HepG2 (cell line): ENCODE measurements around the gene ADRA1B. TPM values are rescaled to one million over a fixed set of nuclear protein-coding genes. Genes with fewer than 3 reads are reported as not detected.

Experiments
- ATAC-seq: fragments of 200-7000 bp; cut with Tn5 transposase; 3 replicates; pipeline ENCODE4 v1.9.1; 2020; ENCODE audit warnings: mild to moderate bottlenecking, moderate library complexity
- BruUV-seq: library from RNA; stranded (reverse); fragments of 400-500 nt; replicated peaks from 2 replicates; lab custom pipeline; 2021; lab: Mats Ljungman, UMichigan
- CTCF ChIA-PET: fragments of 300-600 bp; formaldehyde crosslinking; extraction: SDS; loops from one replicate; lab custom pipeline; 2021; ENCODE audit warnings: low total read pairs, inconsistent platforms, low intra/inter-chr PET ratio; lab: Yijun Ruan, JAX
- POLR2A ChIA-PET: fragments of 350-600 bp; sonication (Branson Sonifier 250); formaldehyde crosslinking; loops from one replicate; lab custom pipeline; 2020; ENCODE audit warnings: antibody characterized with exemption, inconsistent platforms; lab: Yijun Ruan, JAX
- DNase-seq: peaks from one replicate; pipeline ENCODE4 v3.0.0-alpha.2; 2015; ENCODE audit warnings: low spot score
- FAIRE-seq: peaks from 3 replicates; lab custom pipeline; 2011; peaks lifted over from hg19 to GRCh38; lab: Jason Lieb, UNC
- H2AFZ ChIP-seq: one replicate; pipeline ENCODE4 v1.6.1; 2011; ENCODE audit warnings: low read length, inconsistent platforms
- H3K27ac ChIP-seq: fragments of 300-600 bp; 3 replicates; pipeline ENCODE4 v1.8.0; 2011; ENCODE audit warnings: mixed run types, mild to moderate bottlenecking, mixed read lengths, low read length, inconsistent platforms; ENCODE audit not compliant: insufficient read depth; ENCODE audit errors: extremely low read length
- H3K27me3 ChIP-seq, 2 experiments: fragments of 200-600 bp in 1 of 2; 2 replicates in 1 of 2; 3 replicates in 1 of 2; pipeline versions ENCODE4 v1.6.0 to v1.8.0; 2011; ENCODE audit warnings: low read length in 2 of 2, mild to moderate bottlenecking in 2 of 2, moderate library complexity in 2 of 2, inconsistent platforms in 1 of 2; ENCODE audit not compliant: insufficient read depth in 2 of 2, control insufficient read depth in 1 of 2
- H3K36me3 ChIP-seq, 2 experiments: fragments of 200-600 bp in 1 of 2; replicated peaks in 1 of 2; 2 replicates in 1 of 2; 3 replicates in 1 of 2; pipeline versions ENCODE4 v1.5.1 to v1.8.0; 2011; ENCODE audit warnings: low read length in 2 of 2, inconsistent platforms in 1 of 2; ENCODE audit not compliant: insufficient read depth in 2 of 2, control insufficient read depth in 1 of 2
- H3K4me1 ChIP-seq: 2 replicates; pipeline ENCODE4 v1.5.1; 2012; ENCODE audit warnings: low read length, inconsistent platforms; ENCODE audit not compliant: insufficient read depth
- H3K4me2 ChIP-seq: 2 replicates; pipeline ENCODE4 v1.6.0; 2011; ENCODE audit warnings: low read depth, low read length, inconsistent platforms
- H3K4me3 ChIP-seq, 3 experiments: fragments of 200-600 bp in 1 of 3; sonication (generic), shearing (Covaris generic) in 1 of 3; replicated peaks in 1 of 3; 2 replicates each; pipeline ENCODE4 v1.5.1; 2011 to 2016; ENCODE audit warnings: low read length in 3 of 3, inconsistent platforms in 2 of 3, low read depth in 2 of 3, mild to moderate bottlenecking in 2 of 3, control low read depth in 1 of 3, mixed read lengths in 1 of 3; ENCODE audit not compliant: insufficient read depth in 1 of 3
- H3K79me2 ChIP-seq: one replicate; pipeline ENCODE4 v1.6.1; 2011; ENCODE audit warnings: low read length, inconsistent platforms; ENCODE audit not compliant: insufficient read depth
- H3K9ac ChIP-seq: 2 replicates; pipeline ENCODE4 v1.6.0; 2011; ENCODE audit warnings: mild to moderate bottlenecking, low read depth, low read length, inconsistent platforms; ENCODE audit not compliant: insufficient read depth
- H3K9me3 ChIP-seq: 2 replicates; pipeline ENCODE4 v1.5.1; 2012; ENCODE audit warnings: mild to moderate bottlenecking, low read length
- H4K20me1 ChIP-seq: 2 replicates; pipeline ENCODE4 v1.6.0; 2011; ENCODE audit warnings: inconsistent platforms, mild to moderate bottlenecking, low read length, moderate library complexity; ENCODE audit not compliant: insufficient read depth
- CSRNP1 ChIP-seq: sonication (generic); formaldehyde crosslinking; IDR thresholded peaks from 2 replicates; pipeline ENCODE4 v1.8.1; 2023; ENCODE audit warnings: mild to moderate bottlenecking, missing genetic modification reagents
- DZIP1 ChIP-seq: sonication (generic); formaldehyde crosslinking; IDR thresholded peaks from 2 replicates; pipeline ENCODE4 v1.5.0; 2020; ENCODE audit warnings: mild to moderate bottlenecking, missing genetic modification reagents
- NFRKB ChIP-seq: fragments of 450-650 bp; IDR thresholded peaks from 2 replicates; pipeline ENCODE4 v1.6.1; 2017
- NFYC ChIP-seq: IDR thresholded peaks from 2 replicates; pipeline ENCODE4 v1.6.1; 2016; ENCODE audit warnings: missing genetic modification reagents, missing compliant biosample characterization
- NRL ChIP-seq: sonication (generic); formaldehyde crosslinking; IDR thresholded peaks from 2 replicates; pipeline ENCODE4 v1.5.0; 2020; ENCODE audit warnings: missing genetic modification reagents, mild to moderate bottlenecking, moderate library complexity, borderline replicate concordance
- PAX8 ChIP-seq: sonication (generic); formaldehyde crosslinking; IDR thresholded peaks from 2 replicates; pipeline ENCODE4 v1.8.0; 2022; ENCODE audit warnings: mild to moderate bottlenecking, missing genetic modification reagents, borderline replicate concordance
- PLRG1 ChIP-seq: fragments of 450-650 bp; conservative IDR thresholded peaks from 2 replicates; pipeline ENCODE4 v1.6.1; 2016
- RAD21 ChIP-seq: fragments of 450-650 bp; formaldehyde crosslinking; IDR thresholded peaks from 2 replicates; pipeline ENCODE4 v1.5.0; 2020; ENCODE audit warnings: mild to moderate bottlenecking
- TARDBP ChIP-seq: sonication (generic); formaldehyde crosslinking; IDR thresholded peaks from 2 replicates; pipeline ENCODE4 v1.8.0; 2022; ENCODE audit warnings: mild to moderate bottlenecking, missing genetic modification reagents
- ZFP1 ChIP-seq: IDR thresholded peaks from 2 replicates; pipeline ENCODE4 v1.6.1; 2016
- ZNF34 ChIP-seq: sonication (generic); formaldehyde crosslinking; IDR thresholded peaks from 2 replicates; pipeline ENCODE4 v1.4.0; 2020; ENCODE audit warnings: mild to moderate bottlenecking, missing genetic modification reagents, borderline replicate concordance
- ZNF350 ChIP-seq: sonication (generic); formaldehyde crosslinking; IDR thresholded peaks from 2 replicates; pipeline ENCODE4 v1.4.0; 2020; ENCODE audit warnings: mild to moderate bottlenecking, low read depth, missing genetic modification reagents, borderline replicate concordance
- ZNF549 ChIP-seq: sonication (generic); formaldehyde crosslinking; IDR thresholded peaks from 2 replicates; pipeline ENCODE4 v1.5.0; 2020; ENCODE audit warnings: missing genetic modification reagents
- WGBS: methylation state at CpG from one replicate; pipeline ENCODE4 v1.1.6; 2017; ENCODE audit warnings: low lambda C conversion rate; 5-methylcytosine and 5-hydroxymethylcytosine counted together
- in situ Hi-C: cut with HindIII; loops from 2 replicates; pipeline ENCODE4 v1.10.0; 2017; ENCODE audit warnings: low pct_unique_long_range_greater_than_20kb; ENCODE audit not compliant: extremely low pct_ligation_motif_present
- intact Hi-C: fragments of 100-400 bp; cut with micrococcal nuclease; formaldehyde crosslinking; loops from one replicate; pipeline ENCODE4 v1.10.0; 2022; ENCODE audit not compliant: unreplicated experiment
- polyA plus RNA-seq, 8 experiments: library from polyadenylated mRNA; depleted of rRNA in 3 of 8; stranded (reverse) in 7 of 8; unstranded in 1 of 8; fragments of >200 nt; fragmentation: Illumina TruSeq in 4 of 8; extraction: Trizol in 4 of 8; gene quantifications; 2 replicates each; pipeline versions ENCODE4 v1.2.1 to v1.2.3, GENCODE V29; 2011 to 2016; ENCODE audit warnings: low read depth in 4 of 8, missing spikeins in 1 of 8, mixed read lengths in 1 of 8; ENCODE audit not compliant: insufficient read depth in 1 of 8
- total RNA-seq, 5 experiments: library from RNA; depleted of rRNA; stranded (reverse); fragments of >200 nt; fragmentation: Illumina TruSeq; extraction: Trizol; gene quantifications; 2 replicates each; pipeline ENCODE4 v1.2.3, GENCODE V29; 2016; ENCODE audit warnings: low read depth in 1 of 5

Gene ADRA1B
- total and polyA plus RNA-seq, 2 of the 13 experiments (the other 11 are each of a cell fraction or from before 2014, with no cell fraction given) = not detected

GRCh38 chr5:159910843-159911229 is 5.4 kb upstream of the ADRA1B start:
- no peak for FAIRE-seq
- TF ChIP-seq ZNF350 (CRISPR knock-in tag) (no peak), TARDBP (no peak), NFYC (CRISPR knock-in tag) (no peak), PLRG1 (no peak), NFRKB (no peak)
- TF ChIP-seq, all 625 proteins: peak for 0
- Histone ChIP-seq H3K4me1 (no peaks in the 10 kb centered on the region), H3K4me3 (no peak overlapping the region), H3K27ac (no peak overlapping the region), H4K20me1 (no peaks in the 10 kb centered on the region), H3K4me2 (no peak overlapping the region), H3K27me3 (peaks cover 1 to 11% of the 10 kb centered on the region in 2 experiments; a peak in 3 of 5 replicates), H3K9me3 (no peaks in the 10 kb centered on the region), H2AFZ (no peak overlapping the region), H3K36me3 (no peaks in the 10 kb centered on the region), H3K9ac (no peak overlapping the region), H3K79me2 (no peaks in the 10 kb centered on the region)
- ChIA-PET CTCF (no interaction called here), POLR2A (no interaction called here)
- ATAC-seq (no peak), DNase-seq (no peak)
- intact Hi-C loops = loop anchor here (10.0 kb wide), 1 partner anchor 396 kb away; no protein-coding TSS in a partner anchor
- WGBS = 0% methylated on average over 2 of the region's 2 CpGs
- BruUV-seq = no TSS peak
- in situ Hi-C loops = loop anchor here (10.0 kb wide), 1 partner anchor 466 kb away; no protein-coding TSS in a partner anchor

- DNase-seq = no peak
- FAIRE-seq = no peak
- H3K27me3 ChIP-seq = peaks cover 1 to 11% of the 10 kb centered on the region in 2 experiments; a peak in 3 of 5 replicates
- no peaks in the 10 kb centered on the region for H3K36me3 ChIP-seq
- no peak overlapping the region for H3K4me2 ChIP-seq
- 20% methylated on average over 1 of the region's 4 CpGs for WGBS
- no peak overlapping the region for H3K27ac ChIP-seq
- no peak overlapping the region for H3K9ac ChIP-seq
- ChIA-PET CTCF (no interaction called here), POLR2A (no interaction called here)
- no peak overlapping the region for H2AFZ ChIP-seq
- H3K4me3 ChIP-seq = no peak overlapping the region
- no peak for ATAC-seq
- no peaks in the 10 kb centered on the region for H3K79me2 ChIP-seq
- no peaks in the 10 kb centered on the region for H4K20me1 ChIP-seq
- H3K9me3 ChIP-seq = no peaks in the 10 kb centered on the region
- intact Hi-C loops = loop anchor here (10.0 kb wide), 1 partner anchor 397 kb away; no protein-coding TSS in a partner anchor
- BruUV-seq = no TSS peak
- no peaks in the 10 kb centered on the region for H3K4me1 ChIP-seq
- in situ Hi-C loops = loop anchor here (10.0 kb wide), 1 partner anchor 467 kb away; no protein-coding TSS in a partner anchor
- TF ChIP-seq RAD21 (CRISPR knock-in tag) (no peak), ZFP1 (no peak), DZIP1 (CRISPR knock-in tag) (no peak), PAX8 (CRISPR knock-in tag) (no peak), NRL (CRISPR knock-in tag) (no peak), ZNF549 (no peak), CSRNP1 (CRISPR knock-in tag) (no peak), ZNF34 (CRISPR knock-in tag) (no peak)
Measured at GRCh38 chr5:159911349-159911748, 4.9 kb upstream of the ADRA1B start.
